KOPT-K1 (cell line): ENCODE results near the gene RALB.
A peak's percentile ranks its signal among the peaks of the same experiment; 100 is the strongest.
"Not testable (repeated sequence)": the region's sequence is repeated elsewhere in the genome, so short reads cannot be mapped to it uniquely, and the experiment has no call there.

Experiments used
- H3K27ac ChIP-seq: fragments of 200-600 bp; sonication (generic); 2 replicates; pipeline ENCODE4 v1.5.1; 2016; ENCODE audit warnings: antibody characterized with exemption, mild to moderate bottlenecking, low read depth, low read length; ENCODE audit not compliant: poor library complexity, severe bottlenecking
- H3K36me3 ChIP-seq: fragments of 200-600 bp; sonication (generic); 2 replicates; pipeline ENCODE4 v1.5.1; 2017; ENCODE audit warnings: antibody characterized with exemption, mild to moderate bottlenecking, low read length, moderate library complexity; ENCODE audit not compliant: insufficient read depth
- H3K9me3 ChIP-seq: fragments of 200-600 bp; sonication (generic); 2 replicates; pipeline ENCODE4 v1.5.1; 2017; ENCODE audit warnings: antibody characterized with exemption, low read length, mild to moderate bottlenecking; ENCODE audit not compliant: insufficient read depth, poor library complexity, severe bottlenecking

The RALB gene

GRCh38 chr2:120231974-120232635 lies 20.5 kb upstream of the RALB start:
- Histone ChIP-seq H3K36me3 (no peaks in the 10 kb centered on the region), H3K9me3 (no peaks in the 10 kb centered on the region), H3K27ac (peak overlapping the region; percentile 90)

GRCh38 chr2:120233292-120233691 lies 19.4 kb upstream of the RALB start:
- H3K27ac ChIP-seq: peak overlapping the region; percentile 90
- H3K36me3 ChIP-seq: no peaks in the 10 kb centered on the region
- H3K9me3 ChIP-seq: no peaks in the 10 kb centered on the region

GRCh38 chr2:120235158-120235557 lies 17.5 kb upstream of the RALB start:
- not testable (repeated sequence) for H3K36me3 ChIP-seq, H3K9me3 ChIP-seq, H3K27ac ChIP-seq

- no peak overlapping the region for H3K27ac ChIP-seq
- H3K9me3 ChIP-seq: no peaks in the 10 kb centered on the region
Observed at GRCh38 chr2:120235681-120236080, 17.0 kb upstream of the RALB start.

GRCh38 chr2:120236316-120236715 lies 16.3 kb upstream of the RALB start:
- no peaks in the 10 kb centered on the region for H3K36me3 ChIP-seq
- H3K9me3 ChIP-seq: no peaks in the 10 kb centered on the region
- no peak overlapping the region for H3K27ac ChIP-seq

More at GRCh38 chr2:120235681-120236080, 17.0 kb upstream of the RALB start:
- no peaks in the 10 kb centered on the region for H3K36me3 ChIP-seq

- Histone ChIP-seq H3K36me3 (no peaks in the 10 kb centered on the region), H3K9me3 (no peaks in the 10 kb centered on the region), H3K27ac (no peak overlapping the region)
Observed at GRCh38 chr2:120236791-120237190, 15.9 kb upstream of the RALB start.

- Histone ChIP-seq H3K36me3 (no peaks in the 10 kb centered on the region), H3K27ac (no peak overlapping the region), H3K9me3 (no peaks in the 10 kb centered on the region)
Observed at GRCh38 chr2:120237491-120237902, 15.2 kb upstream of the RALB start.

- H3K9me3 ChIP-seq: no peaks in the 10 kb centered on the region
- H3K27ac ChIP-seq: no peak overlapping the region
- H3K36me3 ChIP-seq: no peaks in the 10 kb centered on the region
Observed at GRCh38 chr2:120238728-120239487, 13.7 kb upstream of the RALB start.

- no peak overlapping the region for H3K27ac ChIP-seq
- H3K36me3 ChIP-seq: no peaks in the 10 kb centered on the region
- H3K9me3 ChIP-seq: no peaks in the 10 kb centered on the region
Observed at GRCh38 chr2:120239488-120240287, 13.0 kb upstream of the RALB start.

- H3K36me3 ChIP-seq: no peaks in the 10 kb centered on the region
- no peaks in the 10 kb centered on the region for H3K9me3 ChIP-seq
- no peak overlapping the region for H3K27ac ChIP-seq
Observed at GRCh38 chr2:120240901-120241429, 11.7 kb upstream of the RALB start.

GRCh38 chr2:120241684-120242083 lies 11.0 kb upstream of the RALB start:
- H3K27ac ChIP-seq: no peak overlapping the region
- no peaks in the 10 kb centered on the region for H3K9me3 ChIP-seq
- H3K36me3 ChIP-seq: no peaks in the 10 kb centered on the region

GRCh38 chr2:120243211-120243610 lies 9.4 kb upstream of the RALB start:
- H3K36me3 ChIP-seq: no peaks in the 10 kb centered on the region
- H3K27ac ChIP-seq: no peak overlapping the region
- no peaks in the 10 kb centered on the region for H3K9me3 ChIP-seq

GRCh38 chr2:120243875-120244553 lies 8.6 kb upstream of the RALB start:
- Histone ChIP-seq H3K27ac (no peak overlapping the region), H3K36me3 (no peaks in the 10 kb centered on the region), H3K9me3 (no peaks in the 10 kb centered on the region)

GRCh38 chr2:120244656-120245519 lies 7.8 kb upstream of the RALB start:
- Histone ChIP-seq H3K36me3 (no peaks in the 10 kb centered on the region), H3K27ac (no peak overlapping the region), H3K9me3 (no peaks in the 10 kb centered on the region)
